Hippocampal formation (tissue), 2 donors: ENCODE measurements around the gene PCDHB2.
A peak's percentile ranks its signal among the peaks of the same experiment; 100 is the strongest.
"Not testable (repeated sequence)": the region's sequence is repeated elsewhere in the genome, so short reads cannot be mapped to it uniquely, and the experiment has no call there.

Experiments
- DNase-seq, 2 donors: peaks; one replicate each; lab custom pipeline; 2025; lab: John Stamatoyannopoulos, UW

Gene PCDHB2

GRCh38 chr5:141094481-141095262 lies at the start of gene PCDHB2:
PCDHB2 (plus strand) TSS chr5:141094615; CDS start chr5:141094791, 176 bp downstream.
- DNase-seq: peak; percentile 13 to 35

- DNase-seq: no peak
Observed at GRCh38 chr5:141050622-141051520, 43.5 kb upstream of the PCDHB2 start, which contains the start of gene PCDHB1. PCDHB1 (plus strand) TSS chr5:141051374; CDS start chr5:141051471, 97 bp downstream.

GRCh38 chr5:141051521-141051866 lies 42.9 kb upstream of the PCDHB2 start:
- no peak for DNase-seq

GRCh38 chr5:141077826-141078225 lies 16.6 kb upstream of the PCDHB2 start:
- no peak for DNase-seq

- DNase-seq: no peak
Observed at GRCh38 chr5:141082228-141082627, 12.2 kb upstream of the PCDHB2 start.

GRCh38 chr5:141084487-141084989 lies 9.9 kb upstream of the PCDHB2 start:
- peak; percentile 53 to 61 for DNase-seq

- DNase-seq: no peak
Observed at GRCh38 chr5:141095263-141095641, 837 bp downstream of the PCDHB2 start.

- DNase-seq: not testable (repeated sequence)
Observed at GRCh38 chr5:141096181-141096580, 1.8 kb downstream of the PCDHB2 start.

- not testable (repeated sequence) for DNase-seq
Observed at GRCh38 chr5:141096586-141096985, 2.2 kb downstream of the PCDHB2 start.

- peak; percentile 6 to 30 for DNase-seq
Observed at GRCh38 chr5:141100243-141100805, 5.9 kb downstream of the PCDHB2 start, which contains the start of gene PCDHB3. PCDHB3 (plus strand) TSS chr5:141100473; CDS start chr5:141100650, 177 bp downstream.

- DNase-seq: no peak
Observed at GRCh38 chr5:141101059-141101458, 6.6 kb downstream of the PCDHB2 start.

- not testable (repeated sequence) for DNase-seq
Observed at GRCh38 chr5:141102070-141102469, 7.7 kb downstream of the PCDHB2 start.

- DNase-seq: not testable (repeated sequence)
Observed at GRCh38 chr5:141102471-141102870, 8.1 kb downstream of the PCDHB2 start.

- DNase-seq: no peak
Observed at GRCh38 chr5:141105350-141105749, 10.9 kb downstream of the PCDHB2 start.

- DNase-seq: no peak
Observed at GRCh38 chr5:141119250-141119649, 24.8 kb downstream of the PCDHB2 start.

- no peak for DNase-seq
Observed at GRCh38 chr5:141121563-141121962, 27.1 kb downstream of the PCDHB2 start, which contains the start of gene PCDHB4. PCDHB4 (plus strand) TSS chr5:141121818; CDS start chr5:141121999, 181 bp downstream.

- DNase-seq: no peak
Observed at GRCh38 chr5:141121985-141122384, 27.6 kb downstream of the PCDHB2 start.

GRCh38 chr5:141123396-141124135 lies 29.2 kb downstream of the PCDHB2 start:
- not testable (repeated sequence) for DNase-seq

- DNase-seq: no peak
Observed at GRCh38 chr5:141127305-141127704, 32.9 kb downstream of the PCDHB2 start.

- no peak for DNase-seq
Observed at GRCh38 chr5:141135030-141135717, 40.8 kb downstream of the PCDHB2 start, which contains the start of gene PCDHB5. PCDHB5 (plus strand) TSS chr5:141135206; CDS start chr5:141135435, 229 bp downstream.
